ELR (cell line): ENCODE results near the gene GTSE1.

Experiments
- DNase-seq: peaks from one replicate; pipeline ENCODE4 v3.0.0-alpha.2; 2015; ENCODE audit warnings: low read depth

GTSE1 gene

GRCh38 chr22:46379066-46379930, 82.6 kb downstream of the GTSE1 start:
- DNase-seq = no peak

DNA sequence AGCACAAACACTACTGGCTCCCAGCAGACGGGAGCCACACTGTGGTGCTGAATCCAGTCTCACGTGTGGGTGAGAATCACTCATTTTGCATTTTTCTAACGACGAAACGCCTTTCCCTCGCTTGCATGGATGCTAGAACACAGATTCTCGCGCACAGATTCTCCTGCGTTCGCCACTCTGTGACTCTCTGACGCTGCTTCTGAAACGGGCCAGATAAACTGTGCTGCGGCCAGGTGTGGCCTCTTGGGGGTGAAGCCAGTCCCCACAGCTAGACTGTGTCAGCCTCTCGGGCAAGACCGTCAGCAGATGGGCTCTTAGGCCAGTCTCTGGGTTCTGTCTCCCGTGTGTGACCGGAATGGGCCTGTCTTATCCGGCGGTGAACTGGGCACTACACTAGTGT, 83.4 kb downstream of the GTSE1 start:
- DNase-seq = no peak
